Thoracic aorta (tissue), 2 donors: ENCODE results near the gene KRT73. TPM values are rescaled to one million over a fixed set of nuclear protein-coding genes. Genes with fewer than 3 reads are reported as not detected.

ENCODE experiments used
- ATAC-seq: fragments of 150-250 bp; one replicate; pipeline ENCODE4 v1.8.0; 2017; ENCODE audit warnings: low read depth; ENCODE audit not compliant: insufficient number of reproducible peaks, low FRiP score
- DNase-seq: peaks from one replicate; pipeline ENCODE4 v3.0.0-alpha.2; 2020; ENCODE audit warnings: low spot score
- H3K27ac ChIP-seq, 2 donors: fragments of 200-600 bp; sonication (generic); 1 replicate in 1 of 2; 2 replicates in 1 of 2; pipeline ENCODE4 v1.5.1; 2016; ENCODE audit warnings: mild to moderate bottlenecking in 2 of 2, moderate library complexity in 2 of 2
- H3K27me3 ChIP-seq: fragments of 200-600 bp; sonication (generic); replicated peaks from 2 replicates; pipeline ENCODE4 v1.6.0; 2016; ENCODE audit warnings: mild to moderate bottlenecking; ENCODE audit not compliant: insufficient read depth
- H3K36me3 ChIP-seq: fragments of 200-600 bp; sonication (generic); one replicate; pipeline ENCODE4 v1.5.1; 2016
- H3K4me1 ChIP-seq, 2 donors: fragments of 200-600 bp; sonication (generic); 1 replicate in 1 of 2; 2 replicates in 1 of 2; pipeline versions ENCODE4 v1.5.1 to v1.6.0; 2016; ENCODE audit warnings: low read depth in 2 of 2, mild to moderate bottlenecking in 1 of 2; ENCODE audit not compliant: control insufficient read depth in 1 of 2
- H3K4me3 ChIP-seq: fragments of 200-600 bp; sonication (generic); 2 replicates; pipeline ENCODE4 v1.5.1; 2016; ENCODE audit warnings: mild to moderate bottlenecking
- H3K9me3 ChIP-seq: fragments of 200-600 bp; sonication (generic); 2 replicates; pipeline ENCODE4 v1.5.1; 2016
- total RNA-seq, 2 donors: library from RNA; depleted of rRNA; stranded (reverse); fragments of >200 nt; gene quantifications; one replicate each; pipeline versions ENCODE4 v1.1.0 to v1.2.3, GENCODE V29; 2016
- TF ChIP-seq, protein P1 (sequence below): fragments of 200-600 bp; sonication (generic); IDR thresholded peaks from one replicate; pipeline ENCODE4 v1.5.1; 2019; ENCODE audit warnings: antibody characterized with exemption

Gene KRT73
- total RNA-seq, 2 donors from 2014 or later: not detected

DNA sequence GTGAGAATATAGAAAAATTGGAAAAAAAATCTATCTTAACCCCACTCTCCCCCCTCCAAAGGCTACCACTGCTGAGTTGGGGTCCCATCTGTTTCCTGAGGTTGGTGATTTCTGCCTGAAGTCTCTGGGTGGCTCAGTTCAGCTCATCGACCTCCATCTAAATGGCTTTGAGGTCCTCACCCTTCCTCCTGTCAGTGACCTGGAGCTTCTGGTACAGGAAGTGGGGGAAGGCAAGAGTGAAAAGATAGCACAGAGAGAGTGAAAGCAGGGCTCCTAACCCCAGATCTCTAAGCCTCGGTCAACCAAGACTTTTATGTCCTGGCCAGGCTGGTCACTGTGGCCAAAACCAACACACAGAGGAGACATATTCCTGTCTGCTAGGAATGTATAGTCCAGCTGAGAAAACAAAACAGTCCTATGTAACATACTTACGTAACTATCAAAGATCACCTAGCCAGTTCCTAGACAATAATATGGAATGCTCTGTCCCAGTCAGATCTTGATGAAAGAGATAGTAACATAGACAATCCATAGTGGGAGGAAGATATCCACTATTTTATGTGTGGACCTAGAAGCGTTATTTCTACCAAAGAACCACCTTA lies 12.3 kb upstream of the KRT73 start:
- ATAC-seq (no peak), DNase-seq (no peak)
- TF ChIP-seq, protein P1, sequence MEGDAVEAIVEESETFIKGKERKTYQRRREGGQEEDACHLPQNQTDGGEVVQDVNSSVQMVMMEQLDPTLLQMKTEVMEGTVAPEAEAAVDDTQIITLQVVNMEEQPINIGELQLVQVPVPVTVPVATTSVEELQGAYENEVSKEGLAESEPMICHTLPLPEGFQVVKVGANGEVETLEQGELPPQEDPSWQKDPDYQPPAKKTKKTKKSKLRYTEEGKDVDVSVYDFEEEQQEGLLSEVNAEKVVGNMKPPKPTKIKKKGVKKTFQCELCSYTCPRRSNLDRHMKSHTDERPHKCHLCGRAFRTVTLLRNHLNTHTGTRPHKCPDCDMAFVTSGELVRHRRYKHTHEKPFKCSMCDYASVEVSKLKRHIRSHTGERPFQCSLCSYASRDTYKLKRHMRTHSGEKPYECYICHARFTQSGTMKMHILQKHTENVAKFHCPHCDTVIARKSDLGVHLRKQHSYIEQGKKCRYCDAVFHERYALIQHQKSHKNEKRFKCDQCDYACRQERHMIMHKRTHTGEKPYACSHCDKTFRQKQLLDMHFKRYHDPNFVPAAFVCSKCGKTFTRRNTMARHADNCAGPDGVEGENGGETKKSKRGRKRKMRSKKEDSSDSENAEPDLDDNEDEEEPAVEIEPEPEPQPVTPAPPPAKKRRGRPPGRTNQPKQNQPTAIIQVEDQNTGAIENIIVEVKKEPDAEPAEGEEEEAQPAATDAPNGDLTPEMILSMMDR: no peak
- H3K36me3 ChIP-seq: no peaks in the 10 kb centered on the region
- no peaks in the 10 kb centered on the region for H3K4me1 ChIP-seq
- H3K27me3 ChIP-seq: no peaks in the 10 kb centered on the region
- no peak overlapping the region for H3K27ac ChIP-seq
- no peaks in the 10 kb centered on the region for H3K9me3 ChIP-seq
- no peak overlapping the region for H3K4me3 ChIP-seq

DNA sequence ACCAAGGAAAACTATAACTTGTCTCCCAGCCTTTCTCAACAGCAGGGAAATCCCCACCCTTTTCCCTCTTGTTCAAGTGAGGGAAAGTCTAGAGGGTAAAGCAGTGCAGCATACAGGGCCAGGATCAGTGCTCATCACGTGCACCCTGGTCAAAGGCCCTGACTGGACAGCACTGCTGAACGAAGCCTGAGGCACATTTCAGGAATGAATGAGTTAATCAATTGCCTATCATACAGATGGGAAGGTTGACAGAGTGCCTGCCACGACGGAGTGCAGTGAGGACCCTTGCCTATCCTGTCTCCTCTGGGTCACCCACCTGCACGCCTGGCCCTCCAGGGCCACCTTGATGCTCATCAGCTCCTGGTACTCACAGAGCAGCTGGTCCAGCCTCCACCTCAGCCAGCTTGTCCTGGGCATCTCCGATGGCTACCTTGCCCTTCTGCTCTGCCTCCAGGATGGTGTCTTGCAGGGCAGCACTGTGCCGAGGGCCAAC lies 11.7 kb upstream of the KRT73 start:
- ATAC-seq: no peak
- H3K4me1 ChIP-seq: no peaks in the 10 kb centered on the region
- no peaks in the 10 kb centered on the region for H3K9me3 ChIP-seq
- no peaks in the 10 kb centered on the region for H3K36me3 ChIP-seq
- H3K27ac ChIP-seq: no peak overlapping the region
- H3K27me3 ChIP-seq: no peaks in the 10 kb centered on the region
- TF ChIP-seq, protein P1: no peak
- no peak for DNase-seq
- H3K4me3 ChIP-seq: no peak overlapping the region

DNA sequence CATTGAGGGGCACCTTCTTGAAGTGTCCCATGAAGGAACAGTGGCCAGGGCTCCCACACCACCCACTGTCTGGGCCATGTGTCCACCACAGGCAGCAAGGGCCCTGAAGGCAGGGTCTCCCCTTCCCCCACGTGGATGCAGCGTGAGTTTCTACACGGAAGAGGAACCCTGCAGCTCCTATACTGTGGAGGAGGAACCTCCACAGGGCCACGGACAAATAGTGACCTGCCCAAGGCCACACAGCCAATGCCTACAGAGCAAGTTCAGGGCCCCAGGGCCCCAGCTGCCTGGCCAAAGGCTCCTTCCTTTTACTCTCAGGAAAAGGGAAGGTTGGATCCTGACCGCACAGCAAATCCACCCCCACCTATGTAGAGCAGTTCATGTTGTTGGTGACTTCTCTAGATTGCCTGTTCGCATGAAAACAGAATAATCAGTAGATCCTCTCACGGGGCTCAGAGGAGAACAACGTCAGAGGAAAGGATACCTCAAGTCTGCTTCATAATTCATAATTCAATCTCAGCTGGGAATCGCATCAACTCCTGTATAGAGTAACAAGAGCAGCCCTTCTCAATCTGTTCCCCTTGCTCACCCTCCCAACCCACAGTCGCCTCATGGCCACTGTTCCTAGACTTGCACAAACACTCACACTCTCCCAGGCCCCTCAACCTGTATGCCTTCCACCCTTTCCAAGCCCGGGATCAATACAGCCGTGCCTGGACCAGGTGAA lies 11.1 kb upstream of the KRT73 start:
- DNase-seq (no peak), ATAC-seq (no peak)
- no peaks in the 10 kb centered on the region for H3K9me3 ChIP-seq
- TF ChIP-seq, protein P1: no peak
- H3K4me3 ChIP-seq: no peak overlapping the region
- no peaks in the 10 kb centered on the region for H3K27me3 ChIP-seq
- no peaks in the 10 kb centered on the region for H3K36me3 ChIP-seq
- no peaks in the 10 kb centered on the region for H3K4me1 ChIP-seq
- no peak overlapping the region for H3K27ac ChIP-seq

DNA sequence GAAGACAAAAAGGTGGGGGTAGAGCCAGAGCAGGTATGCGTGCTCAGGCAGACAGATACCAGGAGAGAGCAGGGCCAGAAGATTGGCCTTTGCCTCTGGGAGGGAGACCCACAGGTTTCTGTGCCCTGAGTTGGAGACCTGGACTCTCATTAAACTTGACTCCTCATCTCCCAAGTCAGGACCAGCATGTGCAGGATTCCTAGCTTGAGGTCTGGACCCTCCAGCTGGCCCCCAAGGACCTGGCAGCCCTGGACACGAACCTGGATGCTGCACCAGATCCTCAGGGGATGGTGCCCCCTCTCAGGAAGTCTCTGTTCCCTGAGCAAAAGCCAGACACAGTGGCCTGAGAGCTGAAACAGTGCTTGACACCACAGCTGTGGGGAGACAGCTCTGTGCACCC lies 10.5 kb upstream of the KRT73 start:
- no peak for ATAC-seq
- TF ChIP-seq, protein P1: no peak
- DNase-seq: no peak
- Histone ChIP-seq H3K4me3 (no peak overlapping the region), H3K36me3 (no peaks in the 10 kb centered on the region), H3K27me3 (no peaks in the 10 kb centered on the region), H3K9me3 (no peaks in the 10 kb centered on the region), H3K27ac (no peak overlapping the region), H3K4me1 (no peaks in the 10 kb centered on the region)

DNA sequence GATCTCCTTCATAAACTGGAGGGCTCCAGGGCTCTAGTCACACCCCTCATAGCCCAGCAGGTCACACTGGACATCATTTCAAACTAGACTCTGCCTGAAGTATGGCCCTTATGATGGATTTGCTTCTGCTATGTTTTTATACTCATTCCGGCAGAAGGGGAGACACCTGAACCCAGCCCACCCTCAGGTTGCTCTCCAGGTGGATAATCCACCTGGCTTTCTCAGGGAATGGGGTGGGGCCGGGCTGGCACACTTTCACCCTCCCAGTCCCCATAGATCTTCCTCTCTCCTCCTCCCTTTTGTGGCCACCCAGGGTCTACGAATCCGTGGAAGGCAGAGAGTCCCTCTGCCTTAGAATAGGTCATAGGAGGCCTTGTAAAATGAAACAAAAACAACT lies 9.8 kb upstream of the KRT73 start:
- no peaks in the 10 kb centered on the region for H3K36me3 ChIP-seq
- no peaks in the 10 kb centered on the region for H3K27me3 ChIP-seq
- no peak for DNase-seq
- TF ChIP-seq, protein P1: no peak
- no peaks in the 10 kb centered on the region for H3K4me1 ChIP-seq
- no peak for ATAC-seq
- H3K9me3 ChIP-seq: no peaks in the 10 kb centered on the region
- no peak overlapping the region for H3K4me3 ChIP-seq
- H3K27ac ChIP-seq: no peak overlapping the region
